Spleen (tissue), 7 donors: ENCODE data around the gene TSSK3.

ENCODE experiments used
- CTCF ChIP-seq, 11 experiments: fragments of 200-600 bp in 7 of 11; fragments of 450-650 bp in 4 of 11; sonication (generic) in 4 of 11; IDR thresholded peaks in 8 of 11; conservative IDR thresholded peaks in 3 of 11; 1 replicate in 7 of 11; 2 replicates in 4 of 11; pipeline versions ENCODE4 v1.4.0 to v1.8.0; 2016 to 2021; ENCODE audit warnings: antibody characterized with exemption in 11 of 11, inconsistent platforms in 4 of 11, mild to moderate bottlenecking in 1 of 11
- POLR2A ChIP-seq, 3 donors: fragments of 450-650 bp; IDR thresholded peaks; one replicate each; pipeline ENCODE4 v1.5.1; 2017; ENCODE audit warnings: antibody characterized with exemption in 3 of 3, mild to moderate bottlenecking in 1 of 3
- donor health status: DM: no; HTN: no; CAD: no; lungs with moderate emphysema.
- donor health status: DM: no; HTN: no; CAD: no.
- donor health status: DM: no; HTN: no; CAD: no.

- TF ChIP-seq CTCF (IDR thresholded peaks at IDR 0.05 in 8 of 11, conservative IDR thresholded peaks at IDR 0.05 in 3 of 11) (no peak), POLR2A (IDR thresholded peaks at IDR 0.05) (no peak)
Observed at GRCh38 chr1:32352239-32352745, 10.0 kb upstream of the TSSK3 start.
